Lower lobe of right lung (tissue), 2 donors: Measurements from ENCODE around the gene UBE2D1. TPM values are rescaled to one million over a fixed set of nuclear protein-coding genes. Genes with fewer than 3 reads are reported as not detected.

Experiments
- ATAC-seq, 2 donors: fragments of 200-7000 bp; cut with Tn5 transposase; one replicate each; pipeline ENCODE4 v1.9.1; 2020 to 2022; ENCODE audit warnings: mild to moderate bottlenecking in 2 of 2, moderate library complexity in 2 of 2
- DNase-seq: peaks from one replicate; pipeline ENCODE4 v3.0.0-alpha.2; 2020
- H3K27ac ChIP-seq: fragments of 200-600 bp; one replicate; pipeline ENCODE4 v1.8.0; 2022
- H3K27me3 ChIP-seq: fragments of 200-600 bp; one replicate; pipeline ENCODE4 v1.8.0; 2022; ENCODE audit warnings: low read depth
- H3K36me3 ChIP-seq: fragments of 200-600 bp; one replicate; pipeline ENCODE4 v1.8.0; 2022; ENCODE audit warnings: mild to moderate bottlenecking
- H3K4me1 ChIP-seq: fragments of 200-600 bp; one replicate; pipeline ENCODE4 v1.8.0; 2022
- H3K4me3 ChIP-seq: fragments of 200-600 bp; one replicate; pipeline ENCODE4 v1.8.0; 2022; ENCODE audit warnings: mild to moderate bottlenecking
- H3K9me3 ChIP-seq: fragments of 200-600 bp; one replicate; pipeline ENCODE4 v1.8.0; 2022
- intact Hi-C: fragments of 100-400 bp; cut with DNase I; formaldehyde crosslinking; loops from one replicate; pipeline ENCODE4 v1.11.0; 2022
- total RNA-seq: library from RNA; stranded (reverse); fragmentation: NEBNext Ultra II Directional; extraction: Animal tissue kit (Norgen Biotek cat#: 25700); gene quantifications from one replicate; pipeline ENCODE4 v1.2.1, GENCODE V29; 2021
- TF ChIP-seq, protein P1 (sequence below): fragments of 200-600 bp; IDR thresholded peaks from one replicate; pipeline ENCODE4 v1.8.0; 2022; ENCODE audit warnings: antibody characterized with exemption, mild to moderate bottlenecking
- donor health status: DM: no; HTN: yes; CAD: no; lungs with severe emphysema.

Gene UBE2D1
- total RNA-seq, 1 donor from 2014 or later, result 22.9 TPM

DNA sequence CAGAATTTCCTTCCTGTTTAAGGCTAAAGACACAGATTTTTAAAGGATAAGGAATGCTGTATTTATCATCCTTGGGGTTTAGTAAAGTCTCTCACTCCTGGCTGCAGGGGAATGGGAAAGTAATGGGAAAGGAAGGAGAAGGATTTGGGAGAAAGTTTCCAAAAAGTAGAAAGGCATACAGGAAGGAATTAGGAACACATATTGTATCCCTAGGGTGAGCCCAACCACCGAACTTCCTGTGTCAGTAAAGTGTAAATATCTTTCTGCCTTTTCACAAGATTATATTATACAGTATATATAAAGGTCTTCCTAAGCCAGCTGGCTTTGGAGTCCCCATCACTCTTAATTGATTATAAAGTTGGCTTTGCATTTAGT lies 12.0 kb upstream of the UBE2D1 start:
- no peak for DNase-seq
- TF ChIP-seq, protein P1, sequence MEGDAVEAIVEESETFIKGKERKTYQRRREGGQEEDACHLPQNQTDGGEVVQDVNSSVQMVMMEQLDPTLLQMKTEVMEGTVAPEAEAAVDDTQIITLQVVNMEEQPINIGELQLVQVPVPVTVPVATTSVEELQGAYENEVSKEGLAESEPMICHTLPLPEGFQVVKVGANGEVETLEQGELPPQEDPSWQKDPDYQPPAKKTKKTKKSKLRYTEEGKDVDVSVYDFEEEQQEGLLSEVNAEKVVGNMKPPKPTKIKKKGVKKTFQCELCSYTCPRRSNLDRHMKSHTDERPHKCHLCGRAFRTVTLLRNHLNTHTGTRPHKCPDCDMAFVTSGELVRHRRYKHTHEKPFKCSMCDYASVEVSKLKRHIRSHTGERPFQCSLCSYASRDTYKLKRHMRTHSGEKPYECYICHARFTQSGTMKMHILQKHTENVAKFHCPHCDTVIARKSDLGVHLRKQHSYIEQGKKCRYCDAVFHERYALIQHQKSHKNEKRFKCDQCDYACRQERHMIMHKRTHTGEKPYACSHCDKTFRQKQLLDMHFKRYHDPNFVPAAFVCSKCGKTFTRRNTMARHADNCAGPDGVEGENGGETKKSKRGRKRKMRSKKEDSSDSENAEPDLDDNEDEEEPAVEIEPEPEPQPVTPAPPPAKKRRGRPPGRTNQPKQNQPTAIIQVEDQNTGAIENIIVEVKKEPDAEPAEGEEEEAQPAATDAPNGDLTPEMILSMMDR, result no peak
- Histone ChIP-seq H3K27ac (no peak overlapping the region), H3K27me3 (no peaks in the 10 kb centered on the region), H3K4me1 (no peaks in the 10 kb centered on the region), H3K4me3 (no peak overlapping the region), H3K9me3 (no peaks in the 10 kb centered on the region), H3K36me3 (no peaks in the 10 kb centered on the region)
- intact Hi-C loops, result no loop called here
- ATAC-seq, result no peak

DNA sequence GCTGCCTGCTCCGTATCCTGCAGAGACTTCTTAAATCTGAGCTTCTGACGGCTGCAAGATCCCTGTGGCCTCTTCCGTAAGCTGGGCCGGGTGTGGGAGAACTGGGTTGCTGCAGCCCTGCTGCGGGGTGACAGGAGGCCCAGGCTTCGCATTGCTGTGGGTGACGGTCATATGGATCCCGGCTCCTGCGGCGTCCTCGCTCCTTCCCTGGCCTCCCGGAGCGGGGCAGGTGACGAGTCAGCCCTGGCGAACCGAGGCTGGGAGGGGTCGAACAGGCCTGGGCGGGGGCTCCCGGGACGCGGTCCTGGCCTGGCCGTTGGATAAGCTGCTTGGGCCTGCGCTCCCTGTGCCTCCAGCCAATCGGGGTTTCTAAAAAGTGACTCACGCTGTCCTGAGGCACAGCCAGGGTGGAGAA lies 7.8 kb upstream of the UBE2D1 start:
- H3K9me3 ChIP-seq, result no peaks in the 10 kb centered on the region
- no peak overlapping the region for H3K4me3 ChIP-seq
- H3K4me1 ChIP-seq, result no peaks in the 10 kb centered on the region
- no peak overlapping the region for H3K27ac ChIP-seq
- DNase-seq (no peak), ATAC-seq (peak; percentile 13 to 40)
- TF ChIP-seq, protein P1, result no peak
- H3K27me3 ChIP-seq, result no peaks in the 10 kb centered on the region
- intact Hi-C loops, result no loop called here
- no peaks in the 10 kb centered on the region for H3K36me3 ChIP-seq

DNA sequence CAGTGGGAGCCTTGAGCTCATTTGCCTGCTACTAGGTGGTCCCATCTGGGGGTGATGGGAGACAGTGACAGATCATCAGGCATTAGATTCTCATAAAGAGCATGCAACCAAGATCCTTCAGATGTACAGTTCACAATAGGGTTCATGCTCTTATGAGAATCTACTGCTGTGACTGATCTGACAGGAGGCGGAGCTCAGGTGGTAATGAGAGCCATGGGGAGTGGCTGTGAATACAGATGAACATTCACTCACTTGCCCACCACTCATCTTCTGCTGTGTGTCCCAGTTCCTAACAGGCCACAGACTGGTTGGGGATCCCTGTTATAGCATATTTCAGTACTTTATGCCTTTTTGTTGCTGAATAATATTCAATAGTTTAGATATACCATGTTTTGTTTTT lies 6.6 kb upstream of the UBE2D1 start:
- intact Hi-C loops, result no loop called here
- no peak for ATAC-seq
- Histone ChIP-seq H3K4me1 (no peaks in the 10 kb centered on the region), H3K27me3 (no peaks in the 10 kb centered on the region), H3K4me3 (no peak overlapping the region), H3K27ac (no peak overlapping the region), H3K9me3 (no peaks in the 10 kb centered on the region), H3K36me3 (no peaks in the 10 kb centered on the region)
- DNase-seq, result no peak
- TF ChIP-seq, protein P1, result no peak

DNA sequence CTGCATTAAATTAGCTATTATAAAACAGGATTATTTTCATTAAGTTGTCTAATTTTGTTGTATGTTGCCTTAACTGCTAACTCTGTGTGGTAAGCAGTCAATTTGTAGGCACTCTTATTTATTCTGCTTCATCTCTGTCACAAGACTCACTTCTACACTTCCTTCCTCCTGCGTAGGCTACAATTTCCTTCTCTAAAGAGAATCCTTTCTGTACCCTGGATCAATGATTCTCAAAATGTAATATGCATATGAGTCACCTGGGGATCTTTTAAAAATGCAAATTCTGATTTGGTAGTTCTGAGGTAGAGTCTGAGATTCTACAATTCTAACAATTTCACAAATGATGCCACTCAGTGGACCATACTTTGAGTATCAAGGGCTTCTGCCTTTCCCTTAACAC lies 4.4 kb upstream of the UBE2D1 start:
- peaks cover 6% of the 10 kb centered on the region for H3K4me1 ChIP-seq
- DNase-seq, result no peak
- H3K27me3 ChIP-seq, result no peaks in the 10 kb centered on the region
- H3K4me3 ChIP-seq, result no peak overlapping the region
- no peak for ATAC-seq
- H3K27ac ChIP-seq, result no peak overlapping the region
- H3K9me3 ChIP-seq, result no peaks in the 10 kb centered on the region
- intact Hi-C loops, result no loop called here
- TF ChIP-seq, protein P1, result no peak
- no peaks in the 10 kb centered on the region for H3K36me3 ChIP-seq

DNA sequence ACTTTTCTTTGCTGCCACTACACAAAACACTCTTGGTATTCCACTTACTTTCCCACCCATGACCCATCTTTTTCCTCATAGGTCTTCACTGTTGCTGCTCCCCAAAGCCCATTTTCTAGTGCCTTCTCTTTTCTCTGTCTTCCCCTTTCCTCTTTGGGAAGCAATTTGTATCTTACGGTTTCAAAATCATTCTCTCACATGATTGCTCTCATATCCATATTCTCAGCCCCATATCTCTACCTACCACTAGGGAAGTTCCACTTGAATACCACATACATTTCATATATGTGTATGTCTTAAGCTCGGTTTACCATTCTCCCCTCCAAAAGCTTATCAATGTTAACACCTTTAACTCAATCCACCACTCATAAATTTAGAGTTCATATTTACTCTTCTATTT lies 3.2 kb upstream of the UBE2D1 start:
- Histone ChIP-seq H3K4me1 (peaks cover 15% of the 10 kb centered on the region), H3K36me3 (no peaks in the 10 kb centered on the region), H3K27me3 (no peaks in the 10 kb centered on the region), H3K9me3 (no peaks in the 10 kb centered on the region), H3K4me3 (no peak overlapping the region), H3K27ac (no peak overlapping the region)
- ATAC-seq (no peak), DNase-seq (no peak)
- intact Hi-C loops, result no loop called here
- TF ChIP-seq, protein P1, result no peak
